PFSK-1 (cell line): ENCODE results near the gene JMJD4.

Experiments used
- POLR2AphosphoS5 ChIP-seq: IDR thresholded peaks from 2 replicates; pipeline ENCODE4 v1.6.1; 2012; ENCODE audit warnings: low read depth, mild to moderate bottlenecking, control low read depth, low read length, moderate library complexity
- REST ChIP-seq, 2 experiments: IDR thresholded peaks; 2 replicates each; pipeline versions ENCODE4 v1.6.1 to v1.8.0; 2011 to 2012; ENCODE audit warnings: low read depth in 2 of 2, low read length in 2 of 2, control low read depth in 1 of 2, inconsistent platforms in 1 of 2, mild to moderate bottlenecking in 1 of 2, moderate library complexity in 1 of 2; ENCODE audit not compliant: insufficient read depth in 1 of 2
- SIN3A ChIP-seq: IDR thresholded peaks from 2 replicates; pipeline ENCODE4 v1.6.1; 2012; ENCODE audit warnings: mild to moderate bottlenecking, low read length, moderate library complexity, borderline replicate concordance; ENCODE audit not compliant: insufficient read depth
- TAF1 ChIP-seq: IDR thresholded peaks from 2 replicates; pipeline ENCODE4 v1.6.1; 2012; ENCODE audit warnings: low read length, control low read depth, borderline replicate concordance; ENCODE audit not compliant: insufficient read depth

- TF ChIP-seq TAF1: no peak
- TF ChIP-seq POLR2AphosphoS5: no peak; the same call in 1 of the 2 replicates
- no peak for TF ChIP-seq SIN3A
- TF ChIP-seq REST (IDR thresholded peaks at IDR 0.05; ENCODE audit: insufficient read depth in 1 of 2, low read depth in 2 of 2, low read length in 2 of 2): no peak
These were observed 4.4 kb downstream of the JMJD4 start for GRCh38 chr1:227730630-227731151.
